Measurements from ENCODE around the gene SETBP1. TPM values are rescaled to one million over a fixed set of nuclear protein-coding genes. Genes with fewer than 3 reads are reported as not detected.

SETBP1 gene
- total RNA-seq, 4 donors from 2014 or later, result 16.2 to 33.6 (median 24.4) TPM

DNA sequence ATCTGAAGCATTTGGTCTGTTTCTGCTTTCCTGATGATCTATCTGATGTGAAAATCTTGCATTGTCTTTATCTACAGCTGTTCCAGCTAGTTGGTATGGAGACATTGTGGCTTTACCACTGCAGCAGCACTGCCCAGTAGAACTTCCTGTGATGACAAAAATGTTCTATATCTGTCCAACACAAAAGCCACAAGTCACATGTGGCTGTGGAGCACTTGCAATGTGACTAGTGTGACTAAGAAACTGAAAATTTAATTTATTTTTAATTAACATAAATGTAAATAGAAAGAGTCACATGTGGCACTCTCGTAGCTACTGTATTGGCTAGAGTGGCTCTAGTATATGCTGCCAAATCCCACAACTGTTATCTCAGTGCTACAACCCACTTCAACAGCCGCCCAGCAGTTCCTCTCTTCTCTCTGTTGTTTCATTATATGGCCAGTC, 425.7 kb downstream of the SETBP1 start:
- intact Hi-C loops (cut with DNase I; ENCODE audit: low total_unique reads), result no loop called here
- in situ Hi-C loops (cut with MboI; ENCODE audit: low pct_ligation_motif_present in 1 of 4, low pct_unique_long_range_greater_than_20kb in 1 of 4, low sequenced_read_pairs in 3 of 4), result no loop called here
- peak; percentile 37 for DNase-seq
- TF ChIP-seq POLR2AphosphoS5 (IDR thresholded peaks at IDR 0.05), result peak in 1 of 3 donors; percentile 32
- TF ChIP-seq POLR2A (IDR thresholded peaks at IDR 0.05), result no peak
- TF ChIP-seq, protein P1, sequence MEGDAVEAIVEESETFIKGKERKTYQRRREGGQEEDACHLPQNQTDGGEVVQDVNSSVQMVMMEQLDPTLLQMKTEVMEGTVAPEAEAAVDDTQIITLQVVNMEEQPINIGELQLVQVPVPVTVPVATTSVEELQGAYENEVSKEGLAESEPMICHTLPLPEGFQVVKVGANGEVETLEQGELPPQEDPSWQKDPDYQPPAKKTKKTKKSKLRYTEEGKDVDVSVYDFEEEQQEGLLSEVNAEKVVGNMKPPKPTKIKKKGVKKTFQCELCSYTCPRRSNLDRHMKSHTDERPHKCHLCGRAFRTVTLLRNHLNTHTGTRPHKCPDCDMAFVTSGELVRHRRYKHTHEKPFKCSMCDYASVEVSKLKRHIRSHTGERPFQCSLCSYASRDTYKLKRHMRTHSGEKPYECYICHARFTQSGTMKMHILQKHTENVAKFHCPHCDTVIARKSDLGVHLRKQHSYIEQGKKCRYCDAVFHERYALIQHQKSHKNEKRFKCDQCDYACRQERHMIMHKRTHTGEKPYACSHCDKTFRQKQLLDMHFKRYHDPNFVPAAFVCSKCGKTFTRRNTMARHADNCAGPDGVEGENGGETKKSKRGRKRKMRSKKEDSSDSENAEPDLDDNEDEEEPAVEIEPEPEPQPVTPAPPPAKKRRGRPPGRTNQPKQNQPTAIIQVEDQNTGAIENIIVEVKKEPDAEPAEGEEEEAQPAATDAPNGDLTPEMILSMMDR (IDR thresholded peaks at IDR 0.05), result no peak
- no peak for TF ChIP-seq EP300 (IDR thresholded peaks at IDR 0.05; ENCODE audit: low read depth)
- 47 to 49% methylated on average over 2 of the region's 2 CpGs for whole genome bisulfite sequencing, 2 donors (ENCODE audit: low coverage in 1 of 2)
- H3K36me3 ChIP-seq, result no peaks in the 10 kb centered on the region
- peak overlapping the region in 2 of 4 donors; percentile 17 to 23 for H3K27ac ChIP-seq
- H3K4me1 ChIP-seq, result no peaks in the 10 kb centered on the region
- H3K27me3 ChIP-seq, result no peaks in the 10 kb centered on the region
- no peaks in the 10 kb centered on the region for H3K9me3 ChIP-seq
- no peak overlapping the region for H3K4me3 ChIP-seq

DNA sequence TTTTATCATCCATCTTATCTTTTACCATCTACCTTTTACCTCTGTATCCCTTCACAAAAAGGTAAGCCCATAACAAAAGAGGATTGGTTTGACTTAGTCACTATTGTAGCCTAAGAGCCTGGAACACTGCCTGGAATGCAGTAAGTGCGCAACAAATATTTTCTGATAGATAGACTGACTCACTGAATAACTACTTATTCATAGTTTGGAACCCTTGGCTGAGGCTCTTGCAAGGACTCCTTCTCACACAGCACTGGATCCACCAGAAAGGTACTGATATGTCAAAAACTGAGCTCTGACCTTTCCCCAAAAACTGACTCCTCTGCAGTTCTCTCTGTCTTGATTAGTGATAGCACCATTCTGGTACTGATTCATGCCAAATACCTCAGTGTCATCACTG, 426.7 kb downstream of the SETBP1 start:
- H3K4me3 ChIP-seq, result no peak overlapping the region
- H3K4me1 ChIP-seq, result no peaks in the 10 kb centered on the region
- TF ChIP-seq, protein P1 (IDR thresholded peaks at IDR 0.05), result no peak
- TF ChIP-seq EP300 (IDR thresholded peaks at IDR 0.05; ENCODE audit: low read depth) (no peak), POLR2AphosphoS5 (IDR thresholded peaks at IDR 0.05) (no peak), POLR2A (IDR thresholded peaks at IDR 0.05) (no peak)
- no peak for DNase-seq
- H3K27ac ChIP-seq, result no peak overlapping the region
- no peaks in the 10 kb centered on the region for H3K27me3 ChIP-seq
- no peaks in the 10 kb centered on the region for H3K9me3 ChIP-seq
- 80 to 97% methylated on average over 1 of the region's 1 CpG for WGBS, 2 donors (ENCODE audit: low coverage in 1 of 2)
- in situ Hi-C loops (cut with MboI; ENCODE audit: low pct_ligation_motif_present in 1 of 4, low pct_unique_long_range_greater_than_20kb in 1 of 4, low sequenced_read_pairs in 3 of 4) (no loop called here), intact Hi-C loops (cut with DNase I; ENCODE audit: low total_unique reads) (no loop called here)
- no peaks in the 10 kb centered on the region for H3K36me3 ChIP-seq

DNA sequence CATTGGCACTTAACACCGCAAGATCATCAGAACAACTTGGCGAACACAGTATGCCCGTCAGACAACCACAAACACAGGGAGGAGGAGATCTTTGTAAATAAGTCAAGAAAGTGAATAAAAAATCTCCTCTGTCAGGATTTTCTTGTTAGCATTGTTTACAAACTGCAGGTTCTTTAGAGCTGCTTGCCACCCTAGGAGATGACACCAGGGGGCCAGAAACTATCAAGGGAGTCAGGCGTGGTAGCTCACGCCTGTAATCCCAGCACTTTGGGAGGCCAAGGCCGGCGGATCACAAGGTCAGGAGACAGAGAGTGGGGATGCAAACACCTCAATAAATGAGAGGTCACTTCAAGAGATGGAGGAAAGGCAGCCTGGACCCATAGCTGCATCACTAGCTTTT, 428.1 kb downstream of the SETBP1 start:
- Histone ChIP-seq H3K36me3 (no peaks in the 10 kb centered on the region), H3K9me3 (no peaks in the 10 kb centered on the region), H3K27ac (no peak overlapping the region), H3K27me3 (no peaks in the 10 kb centered on the region), H3K4me3 (no peak overlapping the region), H3K4me1 (no peaks in the 10 kb centered on the region)
- 91 to 94% methylated on average over 7 of the region's 7 CpGs for WGBS, 2 donors (ENCODE audit: low coverage in 1 of 2)
- DNase-seq, result no peak
- in situ Hi-C loops (cut with MboI; ENCODE audit: low pct_ligation_motif_present in 1 of 4, low pct_unique_long_range_greater_than_20kb in 1 of 4, low sequenced_read_pairs in 3 of 4), result no loop called here
- intact Hi-C loops (cut with DNase I; ENCODE audit: low total_unique reads), result no loop called here
- no peak for TF ChIP-seq POLR2AphosphoS5 (IDR thresholded peaks at IDR 0.05)
- TF ChIP-seq POLR2A (IDR thresholded peaks at IDR 0.05), result no peak
- TF ChIP-seq, protein P1 (IDR thresholded peaks at IDR 0.05), result no peak
- no peak for TF ChIP-seq EP300 (IDR thresholded peaks at IDR 0.05; ENCODE audit: low read depth)

DNA sequence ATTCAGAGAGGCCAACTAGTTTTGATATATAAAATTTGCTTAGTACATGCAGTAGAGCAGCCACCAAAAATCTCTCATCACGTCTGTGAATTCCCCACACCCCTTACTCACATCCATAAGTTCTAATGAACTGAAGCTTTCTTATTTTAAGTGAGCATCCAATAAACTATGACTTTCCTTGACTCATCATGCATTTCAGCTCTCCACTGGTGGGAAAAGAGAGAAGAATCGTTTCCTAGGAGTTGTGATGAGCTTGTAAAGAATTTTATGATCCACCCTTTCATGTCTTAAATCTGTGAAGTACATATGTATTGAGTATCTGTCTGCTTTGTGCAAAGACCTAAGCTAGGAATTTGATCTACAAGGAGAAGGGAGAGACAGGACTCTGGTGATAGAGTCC, 428.6 kb downstream of the SETBP1 start:
- WGBS, 2 donors (ENCODE audit: low coverage in 1 of 2), result 73 to 77% methylated on average over 2 of the region's 2 CpGs
- Histone ChIP-seq H3K27ac (no peak overlapping the region), H3K27me3 (no peaks in the 10 kb centered on the region), H3K4me1 (no peaks in the 10 kb centered on the region), H3K36me3 (no peaks in the 10 kb centered on the region), H3K9me3 (no peaks in the 10 kb centered on the region), H3K4me3 (no peak overlapping the region)
- DNase-seq, result no peak
- TF ChIP-seq, protein P1 (IDR thresholded peaks at IDR 0.05), result no peak
- TF ChIP-seq POLR2AphosphoS5 (IDR thresholded peaks at IDR 0.05) (no peak), EP300 (IDR thresholded peaks at IDR 0.05; ENCODE audit: low read depth) (no peak), POLR2A (IDR thresholded peaks at IDR 0.05) (no peak)
- in situ Hi-C loops (cut with MboI; ENCODE audit: low pct_ligation_motif_present in 1 of 4, low pct_unique_long_range_greater_than_20kb in 1 of 4, low sequenced_read_pairs in 3 of 4) (no loop called here), intact Hi-C loops (cut with DNase I; ENCODE audit: low total_unique reads) (no loop called here)
